ENCODE results near the gene PHF23. TPM values are rescaled to one million over a fixed set of nuclear protein-coding genes. Genes with fewer than 3 reads are reported as not detected.

PHF23 gene
- total and polyA plus RNA-seq, 9 of the 15 experiments (the other 6 are each of a cell fraction or from before 2014, with no cell fraction given), result 7.4 to 87.5 (median 33.7) TPM

- TF ChIP-seq ETV6 (IDR thresholded peaks at IDR 0.05; ENCODE audit: borderline replicate concordance in 1 of 2, low read depth in 2 of 2, low read length in 1 of 2) (no peak), ETV6 (CRISPR knock-in tag; IDR thresholded peaks at IDR 0.05; ENCODE audit: borderline replicate concordance) (no peak), ZNF316 (IDR thresholded peaks at IDR 0.05) (no peak), MTA1 (IDR thresholded peaks at IDR 0.05; ENCODE audit: borderline replicate concordance) (peak; percentile 97), PHF8 (IDR thresholded peaks at IDR 0.05; ENCODE audit: borderline replicate concordance, low read length) (peak; percentile 85), ZNF584 (CRISPR knock-in tag; IDR thresholded peaks at IDR 0.05; ENCODE audit: low read depth) (no peak), ZNF785 (CRISPR knock-in tag; IDR thresholded peaks at IDR 0.05) (no peak), CAMTA2 (CRISPR knock-in tag; conservative IDR thresholded peaks at IDR 0.05) (no peak), TOE1 (IDR thresholded peaks at IDR 0.05; ENCODE audit: borderline replicate concordance) (0 out of 2 replicates have a peak, but pooled peaks have one; percentile 41), TOE1 (CRISPR knock-in tag; IDR thresholded peaks at IDR 0.05; ENCODE audit: borderline replicate concordance, low read depth) (no peak), ZNF830 (CRISPR knock-in tag; IDR thresholded peaks at IDR 0.05) (no peak), RBM25 (IDR thresholded peaks at IDR 0.05; ENCODE audit: low read depth, low read length, severe bottlenecking) (no peak), NONO (IDR thresholded peaks at IDR 0.05; ENCODE audit: low read depth in 2 of 2, low read length in 1 of 2) (0 out of 4 replicates have a peak, but pooled peaks of 1 of the 2 experiments have one; percentile 23), SMARCA4 (IDR thresholded peaks at IDR 0.05) (peak; percentile 35; the same call in 1 of the 2 replicates), BRCA1 (IDR thresholded peaks at IDR 0.05) (no peak), BRCA1 (CRISPR knock-in tag; IDR thresholded peaks at IDR 0.05) (no peak), ATF1 (CRISPR knock-in tag; IDR thresholded peaks at IDR 0.05) (peak; percentile 87), ATF1 (tag; IDR thresholded peaks at IDR 0.05) (peak; percentile 99), ZNF232 (CRISPR knock-in tag; IDR thresholded peaks at IDR 0.05) (0 out of 2 replicates have a peak, but pooled peaks have one; percentile 59), MAZ (CRISPR knock-in tag; conservative IDR thresholded peaks at IDR 0.05 in 1 of 2, IDR thresholded peaks at IDR 0.05 in 1 of 2) (peak; percentile 71 to 78; a peak in 2 of 4 replicates), U2AF2 (optimal IDR thresholded peaks at IDR 0.05; ENCODE audit: low read depth, low read length) (no peak)
- TF ChIP-seq, protein P1, sequence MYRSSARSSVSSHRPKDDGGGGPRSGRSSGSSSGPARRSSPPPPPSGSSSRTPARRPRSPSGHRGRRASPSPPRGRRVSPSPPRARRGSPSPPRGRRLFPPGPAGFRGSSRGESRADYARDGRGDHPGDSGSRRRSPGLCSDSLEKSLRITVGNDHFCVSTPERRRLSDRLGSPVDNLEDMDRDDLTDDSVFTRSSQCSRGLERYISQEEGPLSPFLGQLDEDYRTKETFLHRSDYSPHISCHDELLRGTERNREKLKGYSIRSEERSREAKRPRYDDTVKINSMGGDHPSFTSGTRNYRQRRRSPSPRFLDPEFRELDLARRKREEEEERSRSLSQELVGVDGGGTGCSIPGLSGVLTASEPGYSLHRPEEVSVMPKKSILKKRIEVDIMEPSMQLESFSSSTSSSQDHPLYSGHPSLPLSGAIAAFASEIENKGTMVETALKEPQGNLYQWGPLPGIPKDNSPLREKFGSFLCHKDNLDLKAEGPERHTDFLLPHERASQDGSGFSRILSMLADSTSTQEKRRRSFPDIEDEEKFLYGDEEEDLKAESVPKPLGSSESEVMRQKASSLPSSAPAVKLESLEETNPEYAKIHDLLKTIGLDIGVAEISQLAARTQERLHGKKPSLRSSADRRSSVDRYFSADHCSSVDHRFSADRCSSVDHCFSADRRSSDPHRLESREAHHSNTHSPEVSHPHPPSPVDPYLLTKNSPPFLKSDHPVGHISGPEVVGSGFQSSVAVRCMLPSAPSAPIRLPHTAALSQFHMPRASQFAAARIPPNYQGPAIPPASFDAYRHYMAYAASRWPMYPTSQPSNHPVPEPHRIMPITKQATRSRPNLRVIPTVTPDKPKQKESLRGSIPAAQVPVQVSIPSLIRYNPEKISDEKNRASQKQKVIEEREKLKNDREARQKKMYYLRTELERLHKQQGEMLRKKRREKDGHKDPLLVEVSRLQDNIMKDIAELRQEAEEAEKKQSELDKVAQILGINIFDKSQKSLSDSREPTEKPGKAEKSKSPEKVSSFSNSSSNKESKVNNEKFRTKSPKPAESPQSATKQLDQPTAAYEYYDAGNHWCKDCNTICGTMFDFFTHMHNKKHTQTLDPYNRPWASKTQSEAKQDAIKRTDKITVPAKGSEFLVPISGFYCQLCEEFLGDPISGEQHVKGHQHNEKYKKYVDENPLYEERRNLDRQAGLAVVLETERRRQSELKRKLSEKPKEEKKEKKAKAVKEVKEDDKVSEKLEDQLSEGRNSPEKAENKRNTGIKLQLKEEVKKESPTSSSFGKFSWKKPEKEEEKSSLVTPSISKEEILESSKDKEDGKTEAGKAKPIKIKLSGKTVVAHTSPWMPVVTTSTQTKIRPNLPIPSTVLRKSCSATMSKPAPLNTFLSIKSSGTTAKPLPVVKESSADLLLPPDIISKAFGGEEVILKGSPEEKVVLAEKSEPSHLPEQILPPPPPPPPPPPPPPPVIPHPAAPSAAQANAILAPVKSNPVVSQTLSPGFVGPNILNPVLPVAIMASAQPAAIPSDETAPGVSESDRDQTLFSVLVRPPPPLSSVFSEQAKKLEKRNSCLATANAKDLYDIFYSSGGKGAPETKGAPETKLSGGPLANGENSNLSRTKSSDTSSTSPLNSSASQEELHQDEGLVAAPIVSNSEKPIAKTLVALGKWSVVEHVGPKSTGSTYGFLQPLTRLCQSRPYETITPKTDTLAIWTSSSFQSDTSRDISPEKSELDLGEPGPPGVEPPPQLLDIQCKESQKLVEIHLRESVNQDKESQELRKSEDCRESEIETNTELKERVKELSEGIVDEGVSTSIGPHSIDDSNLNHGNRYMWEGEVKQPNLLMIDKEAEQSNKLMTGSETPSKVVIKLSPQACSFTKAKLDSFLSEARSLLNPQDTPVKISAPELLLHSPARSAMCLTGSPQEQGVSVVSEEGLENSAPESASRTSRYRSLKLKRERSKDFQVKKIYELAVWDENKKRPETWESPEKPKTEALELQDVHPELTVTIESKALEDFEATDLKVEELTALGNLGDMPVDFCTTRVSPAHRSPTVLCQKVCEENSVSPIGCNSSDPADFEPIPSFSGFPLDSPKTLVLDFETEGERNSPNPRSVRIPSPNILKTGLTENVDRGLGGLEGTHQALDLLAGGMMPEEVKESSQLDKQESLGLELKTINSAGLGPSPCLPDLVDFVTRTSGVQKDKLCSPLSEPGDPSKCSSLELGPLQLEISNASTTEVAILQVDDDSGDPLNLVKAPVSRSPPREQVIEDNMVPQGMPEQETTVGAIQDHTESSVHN (IDR thresholded peaks at IDR 0.05; ENCODE audit: borderline replicate concordance in 1 of 2, low read depth in 1 of 2), result no peak
Measured at GRCh38 chr17:7252176-7253043, 13.2 kb upstream of the PHF23 start, which contains the start of gene ELP5 (continued).

Data from K562 (cell line).